Thyroid gland (tissue), 4 donors: ENCODE data around the gene PAQR5.

Source experiments
- CTCF ChIP-seq, 6 experiments: fragments of 200-600 bp in 3 of 6; fragments of 450-650 bp in 3 of 6; sonication (generic) in 3 of 6; IDR thresholded peaks; one replicate each; pipeline ENCODE4 v1.5.1; 2016 to 2019; ENCODE audit warnings: antibody characterized with exemption in 6 of 6, mild to moderate bottlenecking in 2 of 6, inconsistent platforms in 1 of 6, moderate library complexity in 1 of 6
- POLR2A ChIP-seq, 2 donors: fragments of 450-650 bp; IDR thresholded peaks; one replicate each; pipeline ENCODE4 v1.6.1; 2017; ENCODE audit warnings: antibody characterized with exemption in 2 of 2, mild to moderate bottlenecking in 2 of 2, moderate library complexity in 1 of 2

GRCh38 chr15:69302929-69303328 lies 4.2 kb downstream of the PAQR5 start:
- TF ChIP-seq CTCF (IDR thresholded peaks at IDR 0.05), result no peak
- TF ChIP-seq POLR2A (IDR thresholded peaks at IDR 0.05), result no peak
